ENCODE results near the gene PLSCR5. TPM values are rescaled to one million over a fixed set of nuclear protein-coding genes. Genes with fewer than 3 reads are reported as not detected.

PLSCR5 gene
- total RNA-seq, 1 donor from 2014 or later, result not detected

DNA sequence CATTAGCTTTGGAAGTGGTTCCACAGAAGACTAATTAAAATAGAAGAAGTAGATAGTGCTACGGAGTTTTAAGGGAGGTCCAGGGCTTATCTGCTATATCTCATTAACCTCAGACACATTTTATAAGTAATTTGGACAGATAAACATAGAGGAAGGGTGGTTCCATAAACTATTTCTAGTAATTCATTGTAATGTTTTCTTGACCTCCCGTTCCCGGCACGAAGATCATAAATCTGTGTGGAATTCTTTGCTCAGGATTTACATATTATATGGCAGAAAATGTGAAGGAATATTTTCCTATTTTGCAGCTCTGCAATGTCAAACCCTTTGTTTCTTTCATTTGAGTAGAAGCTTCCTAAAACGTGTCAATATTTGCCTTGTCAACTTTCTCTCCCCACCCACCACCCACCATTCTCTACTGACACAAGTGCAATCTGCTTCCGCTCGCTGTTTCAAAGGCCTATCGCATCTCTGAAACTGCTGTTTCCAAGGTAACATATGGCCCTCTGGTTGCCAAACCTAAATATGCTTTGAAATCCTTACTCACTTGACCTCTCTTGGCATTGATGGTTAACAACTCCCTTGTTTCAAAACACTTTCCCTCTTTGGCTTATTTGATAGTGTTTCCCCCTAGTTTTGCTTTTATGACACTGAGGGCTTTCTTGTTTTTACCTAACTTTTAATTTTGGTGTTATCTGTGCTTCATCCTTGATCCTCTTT, 21.4 kb upstream of the PLSCR5 start:
- no peaks in the 10 kb centered on the region for H3K9me3 ChIP-seq
- no peaks in the 10 kb centered on the region for H3K27me3 ChIP-seq
- TF ChIP-seq CTCF (IDR thresholded peaks at IDR 0.05), result no peak
- H3K4me3 ChIP-seq, result no peak overlapping the region
- no peaks in the 10 kb centered on the region for H3K36me3 ChIP-seq
- H3K4me1 ChIP-seq, result no peaks in the 10 kb centered on the region
- H3K27ac ChIP-seq, result no peak overlapping the region
- no peak for DNase-seq (ENCODE audit: low spot score in 2 of 2)
- intact Hi-C loops (cut with DNase I), result no loop called here

GRCh38 chr3:146625186-146625775, 20.1 kb upstream of the PLSCR5 start:
- H3K27me3 ChIP-seq, result no peaks in the 10 kb centered on the region
- no peak overlapping the region for H3K27ac ChIP-seq
- intact Hi-C loops (cut with DNase I), result no loop called here
- H3K4me3 ChIP-seq, result peak overlapping the region in 1 of 2 donors; percentile 19
- no peaks in the 10 kb centered on the region for H3K9me3 ChIP-seq
- H3K36me3 ChIP-seq, result no peaks in the 10 kb centered on the region
- no peak for TF ChIP-seq CTCF (IDR thresholded peaks at IDR 0.05)
- no peaks in the 10 kb centered on the region for H3K4me1 ChIP-seq
- DNase-seq (ENCODE audit: low spot score in 2 of 2), result no peak

GRCh38 chr3:146621723-146622122, 16.6 kb upstream of the PLSCR5 start:
- Histone ChIP-seq H3K27ac (no peak overlapping the region), H3K9me3 (no peaks in the 10 kb centered on the region), H3K27me3 (no peaks in the 10 kb centered on the region), H3K36me3 (no peaks in the 10 kb centered on the region), H3K4me1 (no peaks in the 10 kb centered on the region), H3K4me3 (no peak overlapping the region)
- DNase-seq (ENCODE audit: low spot score in 2 of 2), result no peak
- intact Hi-C loops (cut with DNase I), result no loop called here
- TF ChIP-seq CTCF (IDR thresholded peaks at IDR 0.05), result no peak

DNA sequence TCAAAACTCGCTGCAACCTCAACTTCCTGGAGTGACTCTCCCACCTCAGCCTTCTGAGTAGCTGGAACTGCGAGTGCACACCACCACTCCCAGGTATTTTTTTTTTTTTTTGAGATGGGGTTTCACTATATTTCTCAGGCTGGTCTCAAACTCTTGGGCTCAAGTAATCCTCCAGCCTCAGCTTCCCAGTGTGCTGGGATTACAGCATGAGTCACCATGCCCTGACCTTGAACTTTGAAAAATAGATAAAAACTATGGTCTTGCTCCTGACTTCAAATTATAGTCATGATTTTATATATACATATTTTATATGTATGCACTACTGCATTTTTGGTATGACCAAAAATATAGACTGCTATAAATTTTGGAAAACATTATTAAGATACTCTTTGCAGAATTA, 6.9 kb upstream of the PLSCR5 start:
- no peaks in the 10 kb centered on the region for H3K4me1 ChIP-seq
- no peaks in the 10 kb centered on the region for H3K27me3 ChIP-seq
- no peak for DNase-seq (ENCODE audit: low spot score in 2 of 2)
- intact Hi-C loops (cut with DNase I), result no loop called here
- no peak for TF ChIP-seq CTCF (IDR thresholded peaks at IDR 0.05)
- H3K4me3 ChIP-seq, result no peak overlapping the region
- no peaks in the 10 kb centered on the region for H3K36me3 ChIP-seq
- H3K9me3 ChIP-seq, result no peaks in the 10 kb centered on the region
- no peak overlapping the region for H3K27ac ChIP-seq

GRCh38 chr3:146611096-146611495, 6.0 kb upstream of the PLSCR5 start:
- H3K27ac ChIP-seq, result no peak overlapping the region
- no peak for DNase-seq (ENCODE audit: low spot score in 2 of 2)
- intact Hi-C loops (cut with DNase I), result no loop called here
- H3K4me3 ChIP-seq, result no peak overlapping the region
- no peaks in the 10 kb centered on the region for H3K9me3 ChIP-seq
- no peaks in the 10 kb centered on the region for H3K27me3 ChIP-seq
- no peak for TF ChIP-seq CTCF (IDR thresholded peaks at IDR 0.05)
- no peaks in the 10 kb centered on the region for H3K4me1 ChIP-seq
- H3K36me3 ChIP-seq, result no peaks in the 10 kb centered on the region

Data from ascending aorta (tissue), 2 donors.